Keratinocyte (primary cell): ENCODE measurements around the gene ZNFX1. TPM values are rescaled to one million over a fixed set of nuclear protein-coding genes. Genes with fewer than 3 reads are reported as not detected.

Experiments
- DNase-seq: peaks from one replicate; pipeline ENCODE4 v3.0.0-alpha.2; 2011; ENCODE audit warnings: low read depth, missing footprints, low spot score
- FAIRE-seq: peaks from 2 replicates; lab custom pipeline; 2011; peaks lifted over from hg19 to GRCh38; lab: Jason Lieb, UNC
- H2AFZ ChIP-seq: 2 replicates; pipeline ENCODE4 v1.6.0; 2012; ENCODE audit warnings: low read length, control low read depth, inconsistent platforms; ENCODE audit not compliant: control insufficient read depth
- H3K27ac ChIP-seq: 2 replicates; pipeline ENCODE4 v1.5.1; 2011; ENCODE audit warnings: low read length; ENCODE audit not compliant: control insufficient read depth, insufficient read depth
- H3K27me3 ChIP-seq: 3 replicates; pipeline ENCODE4 v1.6.0; 2011; ENCODE audit warnings: low read length; ENCODE audit not compliant: control insufficient read depth, insufficient read depth; ENCODE audit errors: extremely low read depth
- H3K36me3 ChIP-seq, 2 experiments: 2 replicates in 1 of 2; 3 replicates in 1 of 2; pipeline ENCODE4 v1.5.1; 2011; ENCODE audit warnings: low read length in 2 of 2, mild to moderate bottlenecking in 1 of 2; ENCODE audit not compliant: control insufficient read depth in 2 of 2, insufficient read depth in 2 of 2; ENCODE audit errors: extremely low read depth in 1 of 2
- H3K4me1 ChIP-seq: 3 replicates; pipeline ENCODE4 v1.5.1; 2011; ENCODE audit warnings: low read length; ENCODE audit not compliant: control insufficient read depth, insufficient read depth; ENCODE audit errors: extremely low read depth
- H3K4me2 ChIP-seq: 3 replicates; pipeline ENCODE4 v1.6.0; 2011; ENCODE audit warnings: low read depth, low read length; ENCODE audit not compliant: control insufficient read depth, insufficient read depth; ENCODE audit errors: extremely low read depth
- H3K4me3 ChIP-seq, 3 experiments: fragments of 200-600 bp in 1 of 3; sonication (generic) in 1 of 3; 2 replicates in 2 of 3; 3 replicates in 1 of 3; pipeline ENCODE4 v1.5.1; 2011 to 2016; ENCODE audit warnings: low read length in 3 of 3, mild to moderate bottlenecking in 3 of 3, control low read depth in 2 of 3, inconsistent platforms in 1 of 3, low read depth in 1 of 3, mixed read lengths in 1 of 3, mixed run types in 1 of 3, moderate library complexity in 1 of 3; ENCODE audit not compliant: control insufficient read depth in 2 of 3, insufficient read depth in 2 of 3; ENCODE audit errors: extremely low read depth in 1 of 3
- H3K79me2 ChIP-seq: 2 replicates; pipeline ENCODE4 v1.6.0; 2012; ENCODE audit warnings: low read length; ENCODE audit not compliant: control insufficient read depth, insufficient read depth
- H3K9ac ChIP-seq: 3 replicates; pipeline ENCODE4 v1.6.0; 2011; ENCODE audit warnings: low read length; ENCODE audit not compliant: control insufficient read depth, insufficient read depth; ENCODE audit errors: extremely low read depth
- H3K9me1 ChIP-seq: 3 replicates; pipeline ENCODE4 v1.6.0; 2011; ENCODE audit warnings: low read length; ENCODE audit not compliant: control insufficient read depth, insufficient read depth; ENCODE audit errors: extremely low read depth
- H3K9me3 ChIP-seq: 2 replicates; pipeline ENCODE4 v1.5.1; 2012; ENCODE audit warnings: low read depth, low read length; ENCODE audit not compliant: control insufficient read depth
- H4K20me1 ChIP-seq: 3 replicates; pipeline ENCODE4 v1.6.0; 2011; ENCODE audit warnings: low read length; ENCODE audit not compliant: control insufficient read depth, insufficient read depth; ENCODE audit errors: extremely low read depth
- EZH2 ChIP-seq: IDR thresholded peaks from one replicate; pipeline ENCODE4 v1.6.1; 2012; ENCODE audit warnings: inconsistent platforms, mild to moderate bottlenecking, low read length, moderate library complexity
- dilution Hi-C: fragments of 300-500 bp; cut with MboI; formaldehyde crosslinking; loops from one replicate; pipeline ENCODE4 v1.7.0; 2020; ENCODE audit warnings: low sequenced_read_pairs; ENCODE audit not compliant: extremely low pct_ligation_motif_present
- polyA plus RNA-seq, 5 experiments: library from polyadenylated mRNA; depleted of rRNA in 3 of 5; stranded (reverse) in 3 of 5; stranded (forward) in 1 of 5; unstranded in 1 of 5; fragments of >200 nt; gene quantifications; 1 replicate in 1 of 5; 2 replicates in 3 of 5; 3 replicates in 1 of 5; pipeline versions ENCODE4 v1.2.1 to v1.2.3, GENCODE V29; 2011 to 2012; ENCODE audit warnings: missing spikeins in 2 of 5, low read depth in 1 of 5, low replicate concordance in 1 of 5
- TF ChIP-seq, protein P1 (sequence below), 3 experiments: IDR thresholded peaks in 1 of 3; conservative IDR thresholded peaks in 1 of 3; optimal IDR thresholded peaks in 1 of 3; 2 replicates in 2 of 3; 3 replicates in 1 of 3; pipeline versions ENCODE3 to v1.5.1; 2011; ENCODE audit warnings: low read length in 3 of 3, mild to moderate bottlenecking in 3 of 3, moderate library complexity in 2 of 3, control low read depth in 1 of 3, inconsistent platforms in 1 of 3; ENCODE audit not compliant: insufficient read depth in 2 of 3; ENCODE audit errors: extremely low read depth in 1 of 3

Gene ZNFX1
- polyA plus RNA-seq, 1 donor (not counting 4 experiments of a cell fraction or from before 2014, with no cell fraction given): 14.2 TPM

DNA sequence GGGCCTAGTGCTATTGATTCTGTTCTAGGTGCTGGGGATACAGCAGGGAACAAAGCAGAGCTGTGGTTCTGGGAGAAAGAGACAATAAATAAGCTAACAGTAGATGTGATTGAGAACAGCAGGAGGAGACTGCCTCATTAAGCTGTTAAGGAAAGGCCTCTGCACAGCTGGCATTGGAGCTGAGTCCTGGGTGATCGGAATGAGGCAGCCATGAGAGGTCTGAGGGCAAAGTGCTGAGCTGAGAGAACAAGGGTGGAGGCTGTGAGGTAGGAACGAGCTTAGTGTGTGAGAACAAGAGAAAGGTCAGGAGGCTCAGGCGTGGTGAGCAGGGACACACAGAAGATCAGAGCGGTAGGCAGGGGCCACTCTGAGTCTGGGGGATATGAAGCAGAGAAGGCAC lies 40.3 kb downstream of the ZNFX1 start:
- no peak for TF ChIP-seq EZH2
- TF ChIP-seq, protein P1, sequence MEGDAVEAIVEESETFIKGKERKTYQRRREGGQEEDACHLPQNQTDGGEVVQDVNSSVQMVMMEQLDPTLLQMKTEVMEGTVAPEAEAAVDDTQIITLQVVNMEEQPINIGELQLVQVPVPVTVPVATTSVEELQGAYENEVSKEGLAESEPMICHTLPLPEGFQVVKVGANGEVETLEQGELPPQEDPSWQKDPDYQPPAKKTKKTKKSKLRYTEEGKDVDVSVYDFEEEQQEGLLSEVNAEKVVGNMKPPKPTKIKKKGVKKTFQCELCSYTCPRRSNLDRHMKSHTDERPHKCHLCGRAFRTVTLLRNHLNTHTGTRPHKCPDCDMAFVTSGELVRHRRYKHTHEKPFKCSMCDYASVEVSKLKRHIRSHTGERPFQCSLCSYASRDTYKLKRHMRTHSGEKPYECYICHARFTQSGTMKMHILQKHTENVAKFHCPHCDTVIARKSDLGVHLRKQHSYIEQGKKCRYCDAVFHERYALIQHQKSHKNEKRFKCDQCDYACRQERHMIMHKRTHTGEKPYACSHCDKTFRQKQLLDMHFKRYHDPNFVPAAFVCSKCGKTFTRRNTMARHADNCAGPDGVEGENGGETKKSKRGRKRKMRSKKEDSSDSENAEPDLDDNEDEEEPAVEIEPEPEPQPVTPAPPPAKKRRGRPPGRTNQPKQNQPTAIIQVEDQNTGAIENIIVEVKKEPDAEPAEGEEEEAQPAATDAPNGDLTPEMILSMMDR (optimal IDR thresholded peaks at IDR 0.05 in 1 of 3, IDR thresholded peaks at IDR 0.05 in 1 of 3, conservative IDR thresholded peaks at IDR 0.05 in 1 of 3; ENCODE audit: extremely low read depth in 1 of 3, insufficient read depth in 2 of 3, low read length in 3 of 3): no peak
- no peak for FAIRE-seq
- Histone ChIP-seq H3K27ac (no peak overlapping the region), H4K20me1 (no peaks in the 10 kb centered on the region), H3K4me2 (no peak overlapping the region), H3K36me3 (peaks cover 38 to 48% of the 10 kb centered on the region in 2 experiments), H3K79me2 (no peaks in the 10 kb centered on the region), H3K9me3 (no peaks in the 10 kb centered on the region), H3K9ac (no peak overlapping the region), H3K4me3 (no peak overlapping the region), H3K4me1 (no peaks in the 10 kb centered on the region), H3K9me1 (no peaks in the 10 kb centered on the region), H2AFZ (no peak overlapping the region), H3K27me3 (no peaks in the 10 kb centered on the region)
- DNase-seq: no peak
- dilution Hi-C loops: no loop called here

DNA sequence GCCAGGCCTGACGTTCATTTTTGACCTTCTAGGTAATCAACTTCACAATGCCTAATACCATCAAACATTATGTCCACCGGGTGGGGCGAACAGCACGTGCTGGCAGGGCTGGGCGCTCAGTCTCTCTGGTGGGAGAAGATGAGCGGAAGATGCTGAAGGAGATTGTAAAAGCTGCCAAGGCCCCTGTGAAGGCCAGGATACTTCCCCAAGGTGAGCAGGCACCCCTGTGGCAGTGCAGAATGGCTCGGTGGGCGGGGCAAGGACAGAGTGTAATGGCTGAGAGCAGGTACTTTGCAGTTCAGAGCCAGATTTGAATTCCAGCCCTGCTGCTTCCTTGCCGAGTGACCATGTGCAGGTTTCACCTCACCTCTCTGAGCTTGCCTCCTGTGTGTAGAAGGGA lies 41.6 kb downstream of the ZNFX1 start:
- Histone ChIP-seq H3K27me3 (no peaks in the 10 kb centered on the region), H3K9me1 (no peaks in the 10 kb centered on the region), H2AFZ (no peak overlapping the region), H3K4me3 (no peak overlapping the region), H3K4me2 (no peak overlapping the region), H3K4me1 (no peaks in the 10 kb centered on the region), H3K9me3 (no peaks in the 10 kb centered on the region), H3K79me2 (no peaks in the 10 kb centered on the region), H4K20me1 (no peaks in the 10 kb centered on the region), H3K9ac (no peak overlapping the region), H3K36me3 (peaks cover 36 to 44% of the 10 kb centered on the region in 2 experiments), H3K27ac (no peak overlapping the region)
- TF ChIP-seq EZH2: no peak
- TF ChIP-seq, protein P1 (optimal IDR thresholded peaks at IDR 0.05 in 1 of 3, IDR thresholded peaks at IDR 0.05 in 1 of 3, conservative IDR thresholded peaks at IDR 0.05 in 1 of 3; ENCODE audit: extremely low read depth in 1 of 3, insufficient read depth in 2 of 3, low read length in 3 of 3): no peak
- dilution Hi-C loops: no loop called here
- no peak for FAIRE-seq
- DNase-seq: no peak
